Measurements from ENCODE around the gene LEMD3. TPM values are rescaled to one million over a fixed set of nuclear protein-coding genes. Genes with fewer than 3 reads are reported as not detected.

The LEMD3 gene
- total RNA-seq, 4 donors from 2014 or later = 38.3 to 57.3 (median 50.3) TPM

DNA sequence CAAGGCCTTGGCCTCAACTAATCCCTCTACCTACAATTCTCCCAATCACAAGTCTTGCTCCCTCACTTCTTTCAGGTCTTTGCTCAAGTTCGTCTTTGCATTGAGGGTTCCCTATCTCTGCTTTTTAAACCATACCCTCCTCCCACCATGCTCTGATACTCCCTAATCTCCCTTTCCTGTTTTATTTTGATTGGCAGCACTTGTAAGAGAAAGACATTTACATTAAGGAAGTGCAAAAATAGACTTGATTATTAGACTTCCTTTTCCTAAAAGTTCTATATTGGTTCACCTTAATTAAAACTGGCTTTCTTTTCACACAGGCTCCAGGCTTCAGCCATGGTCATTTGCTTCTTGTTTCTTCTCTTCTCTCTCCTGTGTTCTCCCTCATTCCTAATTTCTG, 30.0 kb upstream of the LEMD3 start:
- 52 to 74% methylated on average over 1 of the region's 1 CpG for WGBS, 2 donors
- no peak overlapping the region for H3K27ac ChIP-seq
- H3K4me3 ChIP-seq = no peak overlapping the region
- no peak for DNase-seq (ENCODE audit: low spot score in 2 of 2)
- peaks cover 0 to 10% (median 0%) of the 10 kb centered on the region in 4 donors for H3K9me3 ChIP-seq
- no peaks in the 10 kb centered on the region for H3K36me3 ChIP-seq
- TF ChIP-seq EP300 (IDR thresholded peaks at IDR 0.05) = no peak
- TF ChIP-seq, protein P1, sequence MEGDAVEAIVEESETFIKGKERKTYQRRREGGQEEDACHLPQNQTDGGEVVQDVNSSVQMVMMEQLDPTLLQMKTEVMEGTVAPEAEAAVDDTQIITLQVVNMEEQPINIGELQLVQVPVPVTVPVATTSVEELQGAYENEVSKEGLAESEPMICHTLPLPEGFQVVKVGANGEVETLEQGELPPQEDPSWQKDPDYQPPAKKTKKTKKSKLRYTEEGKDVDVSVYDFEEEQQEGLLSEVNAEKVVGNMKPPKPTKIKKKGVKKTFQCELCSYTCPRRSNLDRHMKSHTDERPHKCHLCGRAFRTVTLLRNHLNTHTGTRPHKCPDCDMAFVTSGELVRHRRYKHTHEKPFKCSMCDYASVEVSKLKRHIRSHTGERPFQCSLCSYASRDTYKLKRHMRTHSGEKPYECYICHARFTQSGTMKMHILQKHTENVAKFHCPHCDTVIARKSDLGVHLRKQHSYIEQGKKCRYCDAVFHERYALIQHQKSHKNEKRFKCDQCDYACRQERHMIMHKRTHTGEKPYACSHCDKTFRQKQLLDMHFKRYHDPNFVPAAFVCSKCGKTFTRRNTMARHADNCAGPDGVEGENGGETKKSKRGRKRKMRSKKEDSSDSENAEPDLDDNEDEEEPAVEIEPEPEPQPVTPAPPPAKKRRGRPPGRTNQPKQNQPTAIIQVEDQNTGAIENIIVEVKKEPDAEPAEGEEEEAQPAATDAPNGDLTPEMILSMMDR (IDR thresholded peaks at IDR 0.05) = no peak
- TF ChIP-seq POLR2A (IDR thresholded peaks at IDR 0.05) = no peak
- H3K4me1 ChIP-seq = no peaks in the 10 kb centered on the region
- H3K27me3 ChIP-seq = peaks cover 0 to 13% of the 10 kb centered on the region in 2 donors

- Histone ChIP-seq H3K27me3 (peaks cover 0 to 13% of the 10 kb centered on the region in 2 donors), H3K4me1 (no peaks in the 10 kb centered on the region), H3K4me3 (no peak overlapping the region), H3K36me3 (no peaks in the 10 kb centered on the region), H3K9me3 (peaks cover 0 to 7% (median 0%) of the 10 kb centered on the region in 4 donors), H3K27ac (no peak overlapping the region)
- no peak for DNase-seq (ENCODE audit: low spot score in 2 of 2)
- WGBS, 2 donors = 76 to 86% methylated on average over 1 of the region's 1 CpG
- TF ChIP-seq, protein P1 (IDR thresholded peaks at IDR 0.05) = no peak
- no peak for TF ChIP-seq POLR2A (IDR thresholded peaks at IDR 0.05)
- no peak for TF ChIP-seq EP300 (IDR thresholded peaks at IDR 0.05)
Measured at GRCh38 chr12:65140738-65141137, 28.6 kb upstream of the LEMD3 start.

GRCh38 chr12:65147312-65147905, 22.0 kb upstream of the LEMD3 start:
- H3K4me3 ChIP-seq = no peak overlapping the region
- peaks cover 0 to 10% of the 10 kb centered on the region in 2 donors for H3K27me3 ChIP-seq
- no peak for TF ChIP-seq POLR2A (IDR thresholded peaks at IDR 0.05)
- TF ChIP-seq EP300 (IDR thresholded peaks at IDR 0.05) = no peak
- TF ChIP-seq, protein P1 (IDR thresholded peaks at IDR 0.05) = no peak
- no peak overlapping the region for H3K27ac ChIP-seq
- H3K36me3 ChIP-seq = no peaks in the 10 kb centered on the region
- H3K4me1 ChIP-seq = no peaks in the 10 kb centered on the region
- H3K9me3 ChIP-seq = no peaks in the 10 kb centered on the region
- DNase-seq (ENCODE audit: low spot score in 2 of 2) = no peak
- 67 to 68% methylated on average over 2 of the region's 2 CpGs for whole genome bisulfite sequencing, 2 donors

GRCh38 chr12:65152012-65152411, 17.4 kb upstream of the LEMD3 start:
- H3K36me3 ChIP-seq = no peaks in the 10 kb centered on the region
- H3K4me1 ChIP-seq = no peaks in the 10 kb centered on the region
- H3K9me3 ChIP-seq = no peaks in the 10 kb centered on the region
- H3K27me3 ChIP-seq = no peaks in the 10 kb centered on the region
- DNase-seq (ENCODE audit: low spot score in 2 of 2) = no peak
- TF ChIP-seq, protein P1 (IDR thresholded peaks at IDR 0.05) = no peak
- TF ChIP-seq POLR2A (IDR thresholded peaks at IDR 0.05) = no peak
- no peak for TF ChIP-seq EP300 (IDR thresholded peaks at IDR 0.05)
- no peak overlapping the region for H3K27ac ChIP-seq
- no peak overlapping the region for H3K4me3 ChIP-seq

- Histone ChIP-seq H3K36me3 (no peaks in the 10 kb centered on the region), H3K27ac (no peak overlapping the region), H3K4me3 (no peak overlapping the region), H3K27me3 (no peaks in the 10 kb centered on the region), H3K9me3 (no peaks in the 10 kb centered on the region), H3K4me1 (no peaks in the 10 kb centered on the region)
- WGBS, 2 donors = 10 to 29% methylated on average over 1 of the region's 1 CpG
- no peak for TF ChIP-seq POLR2A (IDR thresholded peaks at IDR 0.05)
- DNase-seq (ENCODE audit: low spot score in 2 of 2) = no peak
Measured at GRCh38 chr12:65152596-65152995, 16.8 kb upstream of the LEMD3 start.

- no peak for DNase-seq (ENCODE audit: low spot score in 2 of 2)
- 69 to 77% methylated on average over 3 of the region's 3 CpGs for WGBS, 2 donors
- Histone ChIP-seq H3K4me1 (no peaks in the 10 kb centered on the region), H3K36me3 (no peaks in the 10 kb centered on the region), H3K27me3 (peaks cover 0 to 11% of the 10 kb centered on the region in 2 donors), H3K27ac (no peak overlapping the region), H3K4me3 (no peak overlapping the region), H3K9me3 (no peaks in the 10 kb centered on the region)
- TF ChIP-seq POLR2A (IDR thresholded peaks at IDR 0.05) (no peak), EP300 (IDR thresholded peaks at IDR 0.05) (no peak)
- TF ChIP-seq, protein P1 (IDR thresholded peaks at IDR 0.05) = no peak
Measured at GRCh38 chr12:65155784-65156183, 13.6 kb upstream of the LEMD3 start.

All from tibial nerve (tissue), 4 donors.